Esophagus (tissue), 2 donors: ENCODE measurements around the gene TRERF1. TPM values are rescaled to one million over a fixed set of nuclear protein-coding genes. Genes with fewer than 3 reads are reported as not detected.

Source experiments
- H3K27ac ChIP-seq, 2 donors: one replicate each; pipeline ENCODE4 v1.5.1; 2013; ENCODE audit warnings: low read depth in 2 of 2, mild to moderate bottlenecking in 2 of 2, inconsistent platforms in 1 of 2, low read length in 1 of 2, moderate library complexity in 1 of 2
- H3K27me3 ChIP-seq, 2 donors: one replicate each; pipeline ENCODE4 v1.6.1; 2013; ENCODE audit warnings: low read length in 2 of 2, control low read depth in 1 of 2, mild to moderate bottlenecking in 1 of 2; ENCODE audit not compliant: insufficient read depth in 2 of 2, control insufficient read depth in 1 of 2
- H3K36me3 ChIP-seq, 2 donors: one replicate each; pipeline ENCODE4 v1.6.1; 2013; ENCODE audit warnings: low read length in 1 of 2; ENCODE audit not compliant: control insufficient read depth in 2 of 2, insufficient read depth in 2 of 2
- H3K4me1 ChIP-seq, 2 donors: one replicate each; pipeline ENCODE4 v1.6.1; 2013; ENCODE audit warnings: low read length in 1 of 2; ENCODE audit not compliant: control insufficient read depth in 2 of 2, insufficient read depth in 2 of 2
- H3K4me3 ChIP-seq, 2 donors: one replicate each; pipeline ENCODE4 v1.5.1; 2013; ENCODE audit warnings: low read length in 2 of 2, mild to moderate bottlenecking in 2 of 2, low read depth in 1 of 2, moderate library complexity in 1 of 2
- H3K9me3 ChIP-seq, 2 donors: one replicate each; pipeline ENCODE4 v1.6.1; 2013; ENCODE audit warnings: mild to moderate bottlenecking in 2 of 2, low read depth in 1 of 2, low read length in 1 of 2, moderate library complexity in 1 of 2; ENCODE audit not compliant: control insufficient read depth in 2 of 2, insufficient read depth in 1 of 2
- WGBS, 2 donors: extraction: QIAGEN DNeasy Blood & Tissue Kit; methylation state at CpG; one replicate each; pipeline ENCODE4 v1.1.7; 2013; 5-methylcytosine and 5-hydroxymethylcytosine counted together
- polyA plus RNA-seq, 2 donors: library from polyadenylated mRNA; stranded (reverse); fragments of 200-250 nt; gene quantifications; one replicate each; pipeline ENCODE4 v1.2.3, GENCODE V29; 2013
- donor health status: healthy with polysubstance abuse.
- donor health status: Bipolar disorder and iron deficiency.

TRERF1 gene
- polyA plus RNA-seq, 2 donors = 4.6 to 8.1 TPM

DNA sequence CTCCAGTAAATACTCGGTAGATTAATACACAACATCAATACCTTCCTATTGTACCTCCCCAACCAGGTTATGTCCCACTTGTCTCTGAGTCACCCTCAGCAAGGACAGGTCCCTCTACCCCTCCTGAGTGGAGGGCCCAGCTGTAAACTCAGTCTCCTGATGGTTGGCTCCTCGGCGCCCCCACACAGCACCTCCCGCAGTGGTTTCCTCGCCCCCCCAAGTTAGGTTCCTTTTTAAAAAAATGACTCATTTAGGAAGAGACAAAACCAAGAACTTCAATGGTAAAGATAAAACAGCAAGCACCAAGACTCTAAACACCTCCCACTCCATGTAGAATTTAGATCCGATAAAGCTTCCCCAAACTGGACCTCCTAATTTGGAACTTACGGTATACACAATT, 83.5 kb downstream of the TRERF1 start:
- Histone ChIP-seq H3K4me1 (peaks cover 10 to 20% of the 10 kb centered on the region in 2 donors), H3K9me3 (no peaks in the 10 kb centered on the region), H3K27me3 (no peaks in the 10 kb centered on the region), H3K36me3 (no peaks in the 10 kb centered on the region), H3K4me3 (no peak overlapping the region), H3K27ac (peak overlapping the region; percentile 66 to 73)
- WGBS, 2 donors = 70 to 77% methylated on average over 7 of the region's 7 CpGs

DNA sequence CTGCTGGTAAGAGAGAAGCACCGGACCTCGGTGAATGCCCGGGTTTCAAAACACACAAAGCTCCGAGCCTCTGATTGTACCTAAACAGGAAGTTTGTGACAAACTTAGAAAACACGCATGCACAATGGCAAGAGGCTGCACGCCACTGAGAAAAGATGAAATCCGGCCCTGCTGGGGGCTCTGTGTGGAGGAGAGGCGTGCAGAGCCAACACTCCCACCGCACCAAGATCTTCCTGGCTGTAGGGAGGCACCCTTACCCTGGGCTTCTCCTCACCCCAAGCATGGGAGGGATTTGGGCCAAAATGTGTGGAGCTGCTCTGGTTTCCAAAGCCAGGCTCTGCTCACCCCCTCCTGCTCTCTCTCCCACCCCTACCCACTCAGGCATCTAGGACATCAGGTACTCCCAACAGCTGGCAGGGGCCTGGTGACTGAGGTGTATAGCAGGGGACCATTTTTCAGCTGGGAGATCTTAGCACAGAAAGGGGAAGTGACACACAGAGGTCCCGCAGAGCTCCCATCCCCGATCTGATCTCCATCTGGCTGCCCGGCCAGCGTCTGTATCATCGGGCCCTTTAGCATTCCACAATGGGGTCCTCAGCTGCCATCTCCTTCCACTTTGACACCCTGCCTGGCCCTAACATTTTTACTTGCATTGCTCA, 84.2 kb downstream of the TRERF1 start:
- H3K36me3 ChIP-seq = no peaks in the 10 kb centered on the region
- WGBS, 2 donors = 65 to 69% methylated on average over 14 of the region's 14 CpGs

DNA sequence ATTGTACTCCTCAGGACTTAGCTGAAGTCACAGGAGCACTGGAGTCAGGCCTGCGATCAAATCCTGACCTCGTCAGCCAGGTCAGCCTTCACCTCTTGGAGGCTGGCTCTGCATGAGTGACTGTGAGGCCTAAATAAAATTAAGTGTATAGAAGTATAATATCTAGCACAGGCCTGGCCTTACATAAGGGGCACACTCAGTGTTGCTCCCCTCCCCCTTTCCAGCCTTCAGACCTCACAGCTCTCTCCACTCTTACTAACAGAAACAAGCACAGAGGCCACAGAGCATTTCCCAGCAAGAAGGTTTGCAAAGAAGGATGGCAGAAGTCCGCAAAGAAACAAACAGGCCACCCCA, 84.8 kb downstream of the TRERF1 start:
- H3K27me3 ChIP-seq = no peaks in the 10 kb centered on the region
- H3K4me3 ChIP-seq = no peak overlapping the region
- WGBS, 2 donors = 86 to 97% methylated on average over 3 of the region's 3 CpGs
- H3K9me3 ChIP-seq = no peaks in the 10 kb centered on the region
- no peaks in the 10 kb centered on the region for H3K36me3 ChIP-seq
- H3K4me1 ChIP-seq = peaks cover 10 to 20% of the 10 kb centered on the region in 2 donors
- peak overlapping the region; percentile 66 to 71 for H3K27ac ChIP-seq

More for the DNA sequence above, 84.2 kb downstream of the TRERF1 start:
- Histone ChIP-seq H3K9me3 (no peaks in the 10 kb centered on the region), H3K27me3 (no peaks in the 10 kb centered on the region), H3K4me3 (no peak overlapping the region), H3K4me1 (peaks cover 10 to 20% of the 10 kb centered on the region in 2 donors), H3K27ac (peak overlapping the region; percentile 66 to 73)

DNA sequence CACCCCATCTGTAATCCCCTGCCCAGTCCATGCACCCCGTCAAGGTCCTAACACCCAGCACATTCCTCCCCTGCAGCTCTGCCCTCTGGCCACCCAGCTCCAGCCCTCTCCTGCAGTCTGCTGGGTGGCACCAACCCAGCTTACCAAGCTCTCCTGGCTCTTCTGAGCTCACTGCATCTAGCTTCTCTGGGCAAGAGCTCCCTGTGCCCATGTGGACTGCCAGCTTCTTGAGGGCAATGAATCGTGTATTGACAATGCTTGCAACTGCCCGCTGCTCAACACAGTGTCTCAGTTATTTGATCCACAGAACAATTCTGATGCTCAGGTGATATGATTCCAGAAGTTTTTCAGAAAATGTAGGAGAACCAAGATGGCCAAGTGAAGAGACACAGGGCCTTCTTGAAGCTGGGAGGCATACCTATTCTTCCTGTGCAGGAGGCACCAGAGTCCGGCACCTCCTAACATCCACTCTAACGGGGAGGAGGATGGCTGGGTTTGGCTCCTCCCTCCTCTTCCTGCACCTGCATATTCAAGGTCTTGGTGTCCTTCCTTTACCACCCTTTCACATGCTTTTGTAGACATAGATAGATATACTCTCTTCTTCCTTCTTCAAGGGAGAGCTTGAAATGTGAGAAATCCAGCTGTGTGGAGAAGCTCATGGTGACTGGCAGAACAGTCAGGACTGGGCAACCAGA, 85.6 kb downstream of the TRERF1 start:
- no peaks in the 10 kb centered on the region for H3K27me3 ChIP-seq
- no peaks in the 10 kb centered on the region for H3K36me3 ChIP-seq
- H3K4me3 ChIP-seq = no peak overlapping the region
- H3K4me1 ChIP-seq = peaks cover 10 to 20% of the 10 kb centered on the region in 2 donors
- WGBS, 2 donors = 90 to 91% methylated on average over 5 of the region's 5 CpGs
- no peaks in the 10 kb centered on the region for H3K9me3 ChIP-seq
- peak overlapping the region in 1 of 2 donors; percentile 66 for H3K27ac ChIP-seq

DNA sequence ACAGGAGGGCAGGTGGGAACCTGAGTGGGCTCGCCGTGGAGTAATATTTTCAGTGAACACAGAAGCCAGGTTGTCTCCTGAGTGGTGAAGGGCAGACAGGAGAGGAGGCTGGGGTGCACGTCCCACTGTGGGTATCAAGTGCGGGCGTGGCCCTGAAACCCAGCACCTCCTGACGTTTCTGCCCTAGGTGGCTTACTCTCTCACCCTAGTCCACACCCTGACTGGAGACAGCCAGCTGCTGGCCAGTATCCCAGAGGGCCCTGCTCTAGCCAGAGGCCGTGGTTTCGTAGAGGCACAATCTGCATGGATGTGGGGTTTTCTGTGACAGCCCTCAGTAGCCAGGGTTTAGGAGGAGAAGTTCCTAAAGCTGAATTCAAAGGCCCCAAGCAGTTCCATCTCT, 86.7 kb downstream of the TRERF1 start:
- peak overlapping the region in 1 of 2 donors; percentile 57 for H3K27ac ChIP-seq

DNA sequence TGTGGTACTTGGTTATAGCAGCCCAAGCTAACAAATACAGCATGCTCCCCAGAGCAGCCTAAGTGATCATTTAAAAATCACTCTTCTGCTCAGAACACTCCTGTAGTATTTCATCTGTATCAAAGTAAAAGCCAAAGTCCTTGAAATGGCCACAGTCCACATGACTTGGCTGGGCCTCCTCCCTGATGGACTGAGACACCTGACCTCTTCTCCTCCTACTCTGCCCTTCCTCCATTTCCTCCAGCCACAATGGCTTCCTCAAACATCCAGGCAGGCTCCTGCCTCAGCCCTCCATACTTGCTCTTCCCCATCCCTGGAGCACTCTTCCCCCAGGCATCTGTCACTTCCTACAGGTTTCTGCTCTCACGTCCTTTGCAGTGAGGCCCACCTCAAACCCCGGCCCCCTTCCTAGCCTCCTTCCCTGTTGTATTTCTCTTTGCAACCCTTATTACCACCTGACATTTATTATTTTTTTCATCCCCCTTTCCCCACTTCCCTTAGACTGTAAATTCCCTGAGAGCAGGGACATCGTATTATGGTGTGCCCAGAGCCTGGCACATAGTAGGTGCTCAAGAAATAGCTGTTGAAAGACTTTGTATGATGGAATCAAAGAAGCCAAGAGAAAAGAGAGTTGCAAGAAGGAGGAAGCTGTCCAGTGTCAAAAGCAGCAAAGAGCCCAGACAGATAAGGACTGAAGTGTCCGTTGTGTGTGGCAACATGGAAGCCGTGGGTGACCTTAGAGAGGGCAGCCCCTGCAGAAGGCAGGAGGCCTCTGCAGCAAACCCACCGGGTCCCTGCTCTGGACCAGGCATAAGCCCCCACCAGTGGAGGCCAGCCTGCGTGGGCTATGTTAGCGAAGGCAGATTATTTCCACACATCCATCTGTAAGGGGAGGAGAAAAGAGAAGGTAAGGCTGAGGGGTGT, 87.5 kb downstream of the TRERF1 start:
- Histone ChIP-seq H3K27ac (peak overlapping the region in 1 of 2 donors; percentile 57), H3K9me3 (no peaks in the 10 kb centered on the region), H3K4me1 (peaks cover 10 to 19% of the 10 kb centered on the region in 2 donors), H3K36me3 (no peaks in the 10 kb centered on the region), H3K27me3 (no peaks in the 10 kb centered on the region), H3K4me3 (no peak overlapping the region)
- 89 to 93% methylated on average over 8 of the region's 8 CpGs for WGBS, 2 donors

More for the DNA sequence above, 86.7 kb downstream of the TRERF1 start:
- no peaks in the 10 kb centered on the region for H3K9me3 ChIP-seq
- H3K4me1 ChIP-seq = peaks cover 10 to 20% of the 10 kb centered on the region in 2 donors
- no peak overlapping the region for H3K4me3 ChIP-seq
- H3K27me3 ChIP-seq = no peaks in the 10 kb centered on the region
- 45 to 55% methylated on average over 8 of the region's 8 CpGs for WGBS, 2 donors
- no peaks in the 10 kb centered on the region for H3K36me3 ChIP-seq

DNA sequence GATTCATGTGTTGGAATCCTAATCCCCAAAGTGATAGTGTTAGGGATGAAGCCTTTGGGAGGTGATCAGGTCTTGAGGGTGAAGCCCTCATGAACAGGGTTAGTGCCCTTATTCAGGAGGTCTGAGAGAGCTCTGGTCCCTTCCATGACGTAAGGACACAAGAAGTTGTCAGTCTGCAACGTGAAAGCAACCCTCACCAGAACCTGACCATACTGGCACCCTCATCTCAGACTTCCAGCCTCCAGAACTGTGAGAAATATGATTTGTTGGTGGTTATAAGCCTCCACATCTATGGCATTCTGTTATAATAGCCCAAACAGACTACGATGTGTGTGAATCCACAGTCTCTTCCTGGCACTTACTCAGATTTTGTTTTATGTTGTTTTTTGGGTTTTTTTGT, 90.7 kb downstream of the TRERF1 start:
- Histone ChIP-seq H3K27ac (no peak overlapping the region), H3K4me3 (no peak overlapping the region), H3K4me1 (peaks cover 10 to 20% of the 10 kb centered on the region in 2 donors), H3K27me3 (no peaks in the 10 kb centered on the region), H3K9me3 (no peaks in the 10 kb centered on the region), H3K36me3 (no peaks in the 10 kb centered on the region)
- WGBS, 2 donors = 92 to 93% methylated on average over 3 of the region's 3 CpGs

DNA sequence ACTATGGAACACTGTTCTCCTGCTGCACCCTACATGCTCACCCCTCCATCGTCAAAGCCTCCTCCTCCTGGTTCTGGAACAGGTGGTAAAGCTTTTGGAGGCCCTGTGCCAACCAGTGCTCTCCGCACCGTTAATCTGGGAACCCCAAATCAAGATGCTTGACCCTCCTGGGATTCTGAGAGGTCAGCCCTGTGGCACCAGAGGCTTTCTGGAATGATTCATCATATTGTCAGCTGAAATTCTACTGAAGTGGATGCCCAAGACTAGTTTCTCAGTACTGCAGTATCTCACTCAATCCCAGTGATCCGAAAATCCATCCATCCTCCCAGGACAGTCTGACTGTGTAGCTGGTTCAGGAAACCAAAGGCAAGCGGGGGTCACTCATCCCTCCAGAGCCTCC, 92.7 kb downstream of the TRERF1 start:
- H3K27ac ChIP-seq = no peak overlapping the region
- no peaks in the 10 kb centered on the region for H3K36me3 ChIP-seq
- no peak overlapping the region for H3K4me3 ChIP-seq
- WGBS, 2 donors = 88% methylated on average over 5 of the region's 5 CpGs
- H3K4me1 ChIP-seq = peaks cover 3 to 9% of the 10 kb centered on the region in 2 donors
- no peaks in the 10 kb centered on the region for H3K27me3 ChIP-seq
- H3K9me3 ChIP-seq = no peaks in the 10 kb centered on the region

DNA sequence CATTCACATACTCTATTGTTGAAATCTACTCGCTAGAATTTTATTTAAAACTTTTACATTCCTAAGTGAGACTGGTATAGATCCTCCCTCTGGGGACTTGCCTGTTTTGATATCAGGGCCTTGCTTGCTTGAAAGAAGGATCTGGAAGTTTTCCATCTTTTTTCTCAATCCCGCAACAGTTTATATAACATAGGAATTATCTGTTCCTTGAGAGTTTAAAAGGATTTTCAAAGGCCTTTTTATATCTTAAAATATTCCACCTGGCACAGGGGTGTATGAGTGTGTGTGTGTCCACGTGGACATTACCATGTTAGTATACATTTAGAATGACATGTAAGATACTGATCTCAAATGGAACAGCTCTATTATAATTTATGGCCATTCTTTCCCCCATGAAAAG, 96.3 kb downstream of the TRERF1 start:
- Histone ChIP-seq H3K27ac (no peak overlapping the region), H3K9me3 (no peaks in the 10 kb centered on the region), H3K36me3 (no peaks in the 10 kb centered on the region), H3K4me1 (peaks cover 3 to 9% of the 10 kb centered on the region in 2 donors), H3K27me3 (no peaks in the 10 kb centered on the region), H3K4me3 (no peak overlapping the region)
- WGBS, 2 donors = 64 to 75% methylated on average over 3 of the region's 3 CpGs
